ENCODE measurements around the gene RUNX2. TPM values are rescaled to one million over a fixed set of nuclear protein-coding genes. Genes with fewer than 3 reads are reported as not detected.

RUNX2 gene
- total RNA-seq, 3 donors from 2014 or later: 2.0 to 4.4 (median 3.4) TPM

GRCh38 chr6:45423111-45423823 lies 95.1 kb downstream of the RUNX2 start:
- H3K9me3 ChIP-seq: no peaks in the 10 kb centered on the region
- H3K4me3 ChIP-seq: peak overlapping the region; percentile 31
- intact Hi-C loops (cut with DNase I, micrococcal nuclease): no loop called here
- TF ChIP-seq CTCF (IDR thresholded peaks at IDR 0.05): no peak
- DNase-seq (peak in 2 of 3 donors; percentile 49 to 63), ATAC-seq (peak; percentile 21)
- H3K4me1 ChIP-seq (ENCODE audit: low read depth): peaks cover 16% of the 10 kb centered on the region
- no peaks in the 10 kb centered on the region for H3K36me3 ChIP-seq (ENCODE audit: low read depth)

- no peaks in the 10 kb centered on the region for H3K36me3 ChIP-seq (ENCODE audit: low read depth)
- intact Hi-C loops (cut with DNase I, micrococcal nuclease): no loop called here
- H3K9me3 ChIP-seq: no peaks in the 10 kb centered on the region
- peak overlapping the region; percentile 31 for H3K4me3 ChIP-seq
- DNase-seq: peak in 2 of 3 donors; percentile 45 to 65
- H3K4me1 ChIP-seq (ENCODE audit: low read depth): peaks cover 16% of the 10 kb centered on the region
- ATAC-seq: peak; percentile 22
- TF ChIP-seq CTCF (IDR thresholded peaks at IDR 0.05): no peak
Observed at GRCh38 chr6:45423824-45424450, 95.8 kb downstream of the RUNX2 start.

GRCh38 chr6:45424451-45424861 lies 96.3 kb downstream of the RUNX2 start:
- H3K36me3 ChIP-seq (ENCODE audit: low read depth): no peaks in the 10 kb centered on the region

GRCh38 chr6:45426251-45426650 lies 98.1 kb downstream of the RUNX2 start:
- no peak for TF ChIP-seq CTCF (IDR thresholded peaks at IDR 0.05)
- no peak overlapping the region for H3K4me3 ChIP-seq
- no peaks in the 10 kb centered on the region for H3K9me3 ChIP-seq
- H3K4me1 ChIP-seq (ENCODE audit: low read depth): peaks cover 12% of the 10 kb centered on the region
- ATAC-seq (no peak), DNase-seq (no peak)
- H3K36me3 ChIP-seq (ENCODE audit: low read depth): no peaks in the 10 kb centered on the region
- intact Hi-C loops (cut with DNase I, micrococcal nuclease): no loop called here

More at GRCh38 chr6:45424451-45424861, 96.3 kb downstream of the RUNX2 start:
- Histone ChIP-seq H3K4me3 (no peak overlapping the region), H3K9me3 (no peaks in the 10 kb centered on the region), H3K4me1 (ENCODE audit: low read depth) (peaks cover 15% of the 10 kb centered on the region)
- no peak for ATAC-seq
- intact Hi-C loops (cut with DNase I, micrococcal nuclease): no loop called here
- DNase-seq: no peak
- no peak for TF ChIP-seq CTCF (IDR thresholded peaks at IDR 0.05)

DNA sequence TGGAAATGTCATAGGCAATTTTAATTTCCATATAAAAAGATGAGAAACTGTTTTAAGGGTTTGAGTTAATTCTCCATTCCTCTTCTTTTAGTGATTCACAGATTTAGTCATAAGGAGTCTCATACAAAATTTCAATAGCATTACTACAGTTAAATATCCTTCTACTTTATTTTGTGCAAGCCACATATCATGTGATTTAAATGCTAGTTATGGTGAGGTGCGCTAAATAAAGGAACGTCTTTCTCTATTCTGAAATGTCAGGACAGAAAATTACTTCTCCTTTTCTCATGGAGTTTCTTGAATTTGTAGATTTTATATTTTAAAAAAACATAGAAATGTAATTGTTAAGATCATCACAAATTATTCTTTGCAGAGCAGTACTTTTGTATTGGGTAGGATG lies 99.6 kb downstream of the RUNX2 start:
- intact Hi-C loops (cut with DNase I, micrococcal nuclease): no loop called here
- ATAC-seq: no peak

More for the DNA sequence above, 99.6 kb downstream of the RUNX2 start:
- TF ChIP-seq CTCF (IDR thresholded peaks at IDR 0.05): no peak
- no peak for DNase-seq
- Histone ChIP-seq H3K9me3 (no peaks in the 10 kb centered on the region), H3K4me3 (no peak overlapping the region), H3K36me3 (ENCODE audit: low read depth) (no peaks in the 10 kb centered on the region), H3K4me1 (ENCODE audit: low read depth) (peaks cover 9% of the 10 kb centered on the region)
